Measurements from ENCODE around the gene FBN2.
A peak's percentile ranks its signal among the peaks of the same experiment; 100 is the strongest.

The FBN2 gene

DNA sequence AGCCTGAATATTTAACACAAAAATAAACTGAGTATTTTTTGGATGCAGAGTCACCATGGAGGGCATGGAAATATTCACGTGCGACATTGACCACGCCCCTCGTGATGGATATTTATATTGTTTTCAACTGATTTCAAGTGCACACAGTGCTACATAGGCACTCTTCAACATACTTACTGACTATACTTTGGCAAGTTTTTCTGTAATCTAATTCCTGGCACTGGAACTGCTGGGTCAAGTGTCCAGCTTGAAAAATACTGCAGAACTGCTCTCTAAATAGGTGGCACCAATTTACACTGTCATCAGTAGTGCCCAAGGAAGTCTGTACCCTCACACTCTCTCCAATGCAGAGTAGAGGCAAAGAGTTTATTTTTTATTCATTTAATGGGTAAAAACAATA, 65.1 kb downstream of the FBN2 start:
- DNase-seq (ENCODE audit: low read depth in 2 of 2), result no peak
- TF ChIP-seq, protein P1, sequence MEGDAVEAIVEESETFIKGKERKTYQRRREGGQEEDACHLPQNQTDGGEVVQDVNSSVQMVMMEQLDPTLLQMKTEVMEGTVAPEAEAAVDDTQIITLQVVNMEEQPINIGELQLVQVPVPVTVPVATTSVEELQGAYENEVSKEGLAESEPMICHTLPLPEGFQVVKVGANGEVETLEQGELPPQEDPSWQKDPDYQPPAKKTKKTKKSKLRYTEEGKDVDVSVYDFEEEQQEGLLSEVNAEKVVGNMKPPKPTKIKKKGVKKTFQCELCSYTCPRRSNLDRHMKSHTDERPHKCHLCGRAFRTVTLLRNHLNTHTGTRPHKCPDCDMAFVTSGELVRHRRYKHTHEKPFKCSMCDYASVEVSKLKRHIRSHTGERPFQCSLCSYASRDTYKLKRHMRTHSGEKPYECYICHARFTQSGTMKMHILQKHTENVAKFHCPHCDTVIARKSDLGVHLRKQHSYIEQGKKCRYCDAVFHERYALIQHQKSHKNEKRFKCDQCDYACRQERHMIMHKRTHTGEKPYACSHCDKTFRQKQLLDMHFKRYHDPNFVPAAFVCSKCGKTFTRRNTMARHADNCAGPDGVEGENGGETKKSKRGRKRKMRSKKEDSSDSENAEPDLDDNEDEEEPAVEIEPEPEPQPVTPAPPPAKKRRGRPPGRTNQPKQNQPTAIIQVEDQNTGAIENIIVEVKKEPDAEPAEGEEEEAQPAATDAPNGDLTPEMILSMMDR (IDR thresholded peaks at IDR 0.05; ENCODE audit: low read depth, low read length), result no peak

DNA sequence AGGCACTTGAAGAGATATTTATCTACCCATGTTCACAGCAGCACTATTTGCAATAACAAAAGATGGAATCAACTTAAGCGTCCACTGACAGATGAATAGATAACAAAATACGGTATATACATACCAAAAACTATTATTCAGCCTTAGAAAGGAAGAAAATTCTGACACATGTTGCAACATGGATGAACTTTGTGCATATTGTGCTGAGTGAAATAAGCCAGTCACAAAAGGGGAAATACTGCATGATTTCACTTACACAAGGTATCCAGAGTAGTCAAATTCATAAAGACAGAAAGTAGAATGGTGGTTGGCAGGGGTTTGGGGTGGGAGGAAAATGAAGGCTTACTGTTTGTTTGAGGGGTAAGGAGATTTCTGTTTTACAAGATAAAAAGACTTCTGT, 66.0 kb downstream of the FBN2 start:
- TF ChIP-seq, protein P1 (IDR thresholded peaks at IDR 0.05; ENCODE audit: low read depth, low read length), result no peak
- no peak for DNase-seq (ENCODE audit: low read depth in 2 of 2)
- H3K4me3 ChIP-seq (replicated peaks in 1 of 2; ENCODE audit: low read depth in 2 of 2, low read length in 2 of 2), result no peak overlapping the region

More for the DNA sequence above, 65.1 kb downstream of the FBN2 start:
- H3K4me3 ChIP-seq (replicated peaks in 1 of 2; ENCODE audit: low read depth in 2 of 2, low read length in 2 of 2), result no peak overlapping the region

- DNase-seq (ENCODE audit: low read depth in 2 of 2), result peak; percentile 19 to 64
- TF ChIP-seq, protein P1 (IDR thresholded peaks at IDR 0.05; ENCODE audit: low read depth, low read length), result no peak
- H3K4me3 ChIP-seq (replicated peaks in 1 of 2; ENCODE audit: low read depth in 2 of 2, low read length in 2 of 2), result no peak overlapping the region
Observed at GRCh38 chr5:128470663-128471062, 67.4 kb downstream of the FBN2 start.

GRCh38 chr5:128469912-128470311, 68.1 kb downstream of the FBN2 start:
- no peak overlapping the region for H3K4me3 ChIP-seq (replicated peaks in 1 of 2; ENCODE audit: low read depth in 2 of 2, low read length in 2 of 2)
- DNase-seq (ENCODE audit: low read depth in 2 of 2), result peak; percentile 21 to 61

DNA sequence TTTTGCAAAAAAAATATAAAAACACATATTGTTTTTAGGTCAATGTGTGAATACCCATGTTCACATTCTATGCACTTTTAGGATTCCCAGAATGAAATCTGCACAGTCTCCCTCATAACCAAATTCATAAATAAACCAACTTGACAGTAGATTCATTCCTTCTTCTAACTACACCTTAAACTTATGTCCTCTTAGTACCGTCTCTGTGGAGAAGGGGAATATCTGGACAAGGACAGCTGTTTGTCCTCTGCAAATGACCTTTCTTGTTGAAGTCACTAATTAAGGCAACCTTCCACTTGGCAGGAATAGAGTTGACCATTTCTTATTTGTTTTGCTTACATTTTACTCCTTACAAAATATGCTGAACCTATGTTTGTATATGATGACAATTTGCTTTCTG, 71.1 kb downstream of the FBN2 start:
- TF ChIP-seq, protein P1 (IDR thresholded peaks at IDR 0.05; ENCODE audit: low read depth, low read length), result no peak
- DNase-seq (ENCODE audit: low read depth in 2 of 2), result no peak
- no peak overlapping the region for H3K4me3 ChIP-seq (replicated peaks in 1 of 2; ENCODE audit: low read depth in 2 of 2, low read length in 2 of 2)

More at GRCh38 chr5:128469912-128470311, 68.1 kb downstream of the FBN2 start:
- TF ChIP-seq, protein P1 (IDR thresholded peaks at IDR 0.05; ENCODE audit: low read depth, low read length), result no peak

GRCh38 chr5:128466554-128466953, 71.5 kb downstream of the FBN2 start:
- H3K4me3 ChIP-seq (replicated peaks in 1 of 2; ENCODE audit: low read depth in 2 of 2, low read length in 2 of 2), result no peak overlapping the region
- TF ChIP-seq, protein P1 (IDR thresholded peaks at IDR 0.05; ENCODE audit: low read depth, low read length), result no peak
- DNase-seq (ENCODE audit: low read depth in 2 of 2), result peak in 1 of 2 donors; percentile 17

- TF ChIP-seq, protein P1 (IDR thresholded peaks at IDR 0.05; ENCODE audit: low read depth, low read length), result no peak
- DNase-seq (ENCODE audit: low read depth in 2 of 2), result no peak
Observed at GRCh38 chr5:128464596-128464995, 73.4 kb downstream of the FBN2 start.

More at GRCh38 chr5:128464596-128464995, 73.4 kb downstream of the FBN2 start:
- no peak overlapping the region for H3K4me3 ChIP-seq (replicated peaks in 1 of 2; ENCODE audit: low read depth in 2 of 2, low read length in 2 of 2)
